Measurements from ENCODE around the gene PEA15.

The PEA15 gene

DNA sequence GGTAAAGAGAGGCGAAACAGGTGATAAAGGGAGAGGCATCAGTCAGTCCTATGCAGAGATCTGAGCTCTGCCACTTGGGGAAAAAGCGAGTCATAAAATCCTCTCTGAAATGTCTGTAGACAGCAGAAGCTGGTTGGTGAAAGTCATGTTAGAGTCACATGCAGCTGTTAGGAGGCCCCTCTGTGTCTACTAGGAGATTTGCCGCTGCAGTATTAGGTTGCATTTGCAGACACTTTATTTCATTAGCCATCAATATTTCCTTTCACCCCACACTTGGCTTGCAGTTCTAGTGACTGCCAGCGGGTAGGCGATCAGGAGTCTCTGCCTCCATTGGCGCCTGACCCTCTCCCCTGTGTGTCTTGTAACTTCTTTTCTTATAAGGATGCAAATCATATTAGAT lies 37.6 kb upstream of the PEA15 start:
- no peaks in the 10 kb centered on the region; the same call in 1 of the 2 replicates for H3K27me3 ChIP-seq (ENCODE audit: insufficient read depth, low read length)
- H3K4me3 ChIP-seq (ENCODE audit: low read depth, low read length, poor library complexity, severe bottlenecking): no peak overlapping the region
- H3K9ac ChIP-seq (ENCODE audit: low read length): no peak overlapping the region
- no peak overlapping the region for H3K27ac ChIP-seq (ENCODE audit: low read depth, low read length, poor library complexity, severe bottlenecking)
- no peak overlapping the region for H3K4me2 ChIP-seq (ENCODE audit: low read length)
- no peak overlapping the region for H2AFZ ChIP-seq (ENCODE audit: low read length)
- H3K79me2 ChIP-seq (ENCODE audit: insufficient read depth, low read length): no peaks in the 10 kb centered on the region
- H4K20me1 ChIP-seq (ENCODE audit: insufficient read depth, low read length): no peaks in the 10 kb centered on the region
- H3K4me1 ChIP-seq (ENCODE audit: insufficient read depth, low read length, severe bottlenecking): peaks cover 4% of the 10 kb centered on the region
- H3K9me2 ChIP-seq (ENCODE audit: low read depth, low read length): no peaks in the 10 kb centered on the region
- TF ChIP-seq, protein P1, sequence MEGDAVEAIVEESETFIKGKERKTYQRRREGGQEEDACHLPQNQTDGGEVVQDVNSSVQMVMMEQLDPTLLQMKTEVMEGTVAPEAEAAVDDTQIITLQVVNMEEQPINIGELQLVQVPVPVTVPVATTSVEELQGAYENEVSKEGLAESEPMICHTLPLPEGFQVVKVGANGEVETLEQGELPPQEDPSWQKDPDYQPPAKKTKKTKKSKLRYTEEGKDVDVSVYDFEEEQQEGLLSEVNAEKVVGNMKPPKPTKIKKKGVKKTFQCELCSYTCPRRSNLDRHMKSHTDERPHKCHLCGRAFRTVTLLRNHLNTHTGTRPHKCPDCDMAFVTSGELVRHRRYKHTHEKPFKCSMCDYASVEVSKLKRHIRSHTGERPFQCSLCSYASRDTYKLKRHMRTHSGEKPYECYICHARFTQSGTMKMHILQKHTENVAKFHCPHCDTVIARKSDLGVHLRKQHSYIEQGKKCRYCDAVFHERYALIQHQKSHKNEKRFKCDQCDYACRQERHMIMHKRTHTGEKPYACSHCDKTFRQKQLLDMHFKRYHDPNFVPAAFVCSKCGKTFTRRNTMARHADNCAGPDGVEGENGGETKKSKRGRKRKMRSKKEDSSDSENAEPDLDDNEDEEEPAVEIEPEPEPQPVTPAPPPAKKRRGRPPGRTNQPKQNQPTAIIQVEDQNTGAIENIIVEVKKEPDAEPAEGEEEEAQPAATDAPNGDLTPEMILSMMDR (IDR thresholded peaks at IDR 0.05; ENCODE audit: low read length): no peak
- TF ChIP-seq EZH2 (IDR thresholded peaks at IDR 0.05; ENCODE audit: borderline replicate concordance, low read length): no peak
- no peaks in the 10 kb centered on the region for H3K9me3 ChIP-seq (ENCODE audit: low read length)
- no peaks in the 10 kb centered on the region for H3F3A ChIP-seq (ENCODE audit: insufficient read depth, low read length)
- no peaks in the 10 kb centered on the region for H3K36me3 ChIP-seq (ENCODE audit: insufficient read depth, low read length)

DNA sequence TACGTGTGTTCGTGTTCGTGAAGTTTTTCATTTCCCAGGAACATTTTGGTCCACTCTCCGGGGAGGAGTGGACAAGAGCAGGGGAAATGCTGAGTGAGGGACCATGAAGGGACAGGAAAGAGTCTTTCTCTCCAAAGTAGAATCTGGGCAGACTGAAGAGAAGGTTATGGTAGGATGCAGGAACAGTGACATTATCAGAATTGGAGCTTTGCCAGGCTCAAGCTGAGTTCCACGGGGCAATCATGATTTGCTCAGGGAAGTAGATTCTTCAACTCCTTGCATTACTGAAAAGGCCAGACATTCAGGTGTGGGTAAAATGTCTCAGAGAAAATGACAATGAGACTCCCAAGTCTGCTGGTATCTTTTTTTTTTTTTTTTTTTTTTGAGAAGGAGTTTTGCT lies 37.2 kb upstream of the PEA15 start:
- Histone ChIP-seq H2AFZ (ENCODE audit: low read length) (no peak overlapping the region), H4K20me1 (ENCODE audit: insufficient read depth, low read length) (no peaks in the 10 kb centered on the region), H3K9ac (ENCODE audit: low read length) (no peak overlapping the region), H3K79me2 (ENCODE audit: insufficient read depth, low read length) (no peaks in the 10 kb centered on the region), H3K36me3 (ENCODE audit: insufficient read depth, low read length) (no peaks in the 10 kb centered on the region), H3K4me1 (ENCODE audit: insufficient read depth, low read length, severe bottlenecking) (peaks cover 4% of the 10 kb centered on the region), H3K27me3 (ENCODE audit: insufficient read depth, low read length) (no peaks in the 10 kb centered on the region; the same call in 1 of the 2 replicates), H3F3A (ENCODE audit: insufficient read depth, low read length) (no peaks in the 10 kb centered on the region), H3K9me2 (ENCODE audit: low read depth, low read length) (no peaks in the 10 kb centered on the region), H3K4me2 (ENCODE audit: low read length) (no peak overlapping the region), H3K27ac (ENCODE audit: low read depth, low read length, poor library complexity, severe bottlenecking) (no peak overlapping the region), H3K9me3 (ENCODE audit: low read length) (no peaks in the 10 kb centered on the region), H3K4me3 (ENCODE audit: low read depth, low read length, poor library complexity, severe bottlenecking) (no peak overlapping the region)
- TF ChIP-seq EZH2 (IDR thresholded peaks at IDR 0.05; ENCODE audit: borderline replicate concordance, low read length): no peak
- TF ChIP-seq, protein P1 (IDR thresholded peaks at IDR 0.05; ENCODE audit: low read length): no peak

DNA sequence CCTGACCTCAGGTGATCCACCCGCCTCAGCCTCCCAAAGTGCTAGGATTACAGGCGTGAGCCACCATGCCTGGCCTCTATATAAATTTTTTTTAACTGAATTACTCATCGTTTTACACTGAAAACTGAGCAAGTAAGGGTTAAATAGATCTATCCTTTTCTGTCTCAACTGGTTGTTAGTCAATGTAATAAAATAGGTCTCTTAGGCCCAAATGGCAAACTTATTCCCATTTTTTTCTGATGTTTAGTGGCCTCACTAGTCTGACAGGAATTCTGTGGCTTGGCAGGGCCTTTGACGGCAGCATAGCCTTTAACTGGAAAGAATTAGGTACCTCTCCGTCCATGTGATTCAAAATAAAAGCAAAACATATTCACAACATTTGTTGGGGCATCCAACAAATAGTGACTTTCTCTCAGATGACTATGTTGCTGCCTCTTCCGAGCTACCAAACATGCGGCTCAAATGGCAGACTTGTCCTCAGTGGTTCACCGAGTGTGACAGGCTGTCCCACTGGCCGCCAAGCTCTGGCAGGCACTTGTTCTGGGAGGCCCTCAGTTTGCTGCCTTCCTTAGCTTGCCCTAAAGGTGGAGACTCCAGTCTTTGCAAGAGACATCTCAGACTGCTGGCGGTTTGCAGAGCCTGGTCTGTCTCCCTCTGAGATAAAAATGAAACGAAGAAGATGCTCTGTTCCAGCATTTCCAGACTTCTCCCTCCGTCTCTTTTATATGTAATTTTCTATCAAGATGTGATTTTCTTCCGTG lies 36.4 kb upstream of the PEA15 start:
- H3K9me3 ChIP-seq (ENCODE audit: low read length): no peaks in the 10 kb centered on the region
- no peaks in the 10 kb centered on the region for H3K79me2 ChIP-seq (ENCODE audit: insufficient read depth, low read length)
- no peak overlapping the region for H3K4me2 ChIP-seq (ENCODE audit: low read length)
- peaks cover 4% of the 10 kb centered on the region for H3K4me1 ChIP-seq (ENCODE audit: insufficient read depth, low read length, severe bottlenecking)
- no peak overlapping the region for H3K4me3 ChIP-seq (ENCODE audit: low read depth, low read length, poor library complexity, severe bottlenecking)
- no peaks in the 10 kb centered on the region for H3K36me3 ChIP-seq (ENCODE audit: insufficient read depth, low read length)
- no peak overlapping the region for H3K27ac ChIP-seq (ENCODE audit: low read depth, low read length, poor library complexity, severe bottlenecking)
- no peaks in the 10 kb centered on the region for H3K9me2 ChIP-seq (ENCODE audit: low read depth, low read length)
- no peak overlapping the region for H2AFZ ChIP-seq (ENCODE audit: low read length)
- no peaks in the 10 kb centered on the region; the same call in 1 of the 2 replicates for H3K27me3 ChIP-seq (ENCODE audit: insufficient read depth, low read length)
- no peak for TF ChIP-seq EZH2 (IDR thresholded peaks at IDR 0.05; ENCODE audit: borderline replicate concordance, low read length)
- TF ChIP-seq, protein P1 (IDR thresholded peaks at IDR 0.05; ENCODE audit: low read length): no peak
- H3F3A ChIP-seq (ENCODE audit: insufficient read depth, low read length): no peaks in the 10 kb centered on the region
- no peaks in the 10 kb centered on the region for H4K20me1 ChIP-seq (ENCODE audit: insufficient read depth, low read length)
- no peak overlapping the region for H3K9ac ChIP-seq (ENCODE audit: low read length)

Data from OCI-LY1 (cell line).